K562 (cell line): ENCODE data around the gene ULBP1. TPM values are rescaled to one million over a fixed set of nuclear protein-coding genes. Genes with fewer than 3 reads are reported as not detected.

Experiments used
- DDX20 ChIP-seq: fragments of 450-650 bp; IDR thresholded peaks from 2 replicates; pipeline ENCODE4 v1.6.1; 2016; ENCODE audit warnings: missing genetic modification characterization, low read depth, mild to moderate bottlenecking, missing compliant biosample characterization, moderate library complexity
- ETV6 ChIP-seq, 3 experiments: fragments of 150-350 bp in 1 of 3; sonication (generic) in 1 of 3; formaldehyde crosslinking in 1 of 3; IDR thresholded peaks; 2 replicates each; pipeline versions ENCODE4 v1.6.1 to v1.8.0; 2014 to 2022; ENCODE audit warnings: borderline replicate concordance in 2 of 3, low read depth in 2 of 3, antibody characterized with exemption in 1 of 3, low read length in 1 of 3, mild to moderate bottlenecking in 1 of 3, missing genetic modification reagents in 1 of 3
- HDAC6 ChIP-seq: IDR thresholded peaks from 2 replicates; pipeline ENCODE4 v1.6.1; 2012; ENCODE audit warnings: low read depth, mild to moderate bottlenecking, control low read depth, inconsistent platforms, low read length, moderate library complexity
- MXI1 ChIP-seq: IDR thresholded peaks from 2 replicates; pipeline ENCODE4 v1.6.1; 2011; ENCODE audit warnings: low read depth, mild to moderate bottlenecking, improper control_type of control experiment, low read length
- SNRNP70 ChIP-seq: fragments of 200-400 bp; formaldehyde crosslinking; optimal IDR thresholded peaks from 2 replicates; pipeline ENCODE3; 2017; ENCODE audit warnings: low read depth, low read length
- TFAP4 ChIP-seq: sonication (generic); formaldehyde crosslinking; IDR thresholded peaks from 2 replicates; pipeline ENCODE4 v1.8.0; 2022; ENCODE audit warnings: missing genetic modification reagents, mild to moderate bottlenecking, moderate library complexity, borderline replicate concordance
- TFE3 ChIP-seq: fragments of 450-650 bp; formaldehyde crosslinking; IDR thresholded peaks from 2 replicates; pipeline ENCODE4 v1.4.0; 2020; ENCODE audit warnings: mild to moderate bottlenecking, mixed read lengths
- VEZF1 ChIP-seq: fragments of 200-800 bp; sonication (Bioruptor generic); IDR thresholded peaks from 2 replicates; pipeline ENCODE4 v1.6.1; 2017; ENCODE audit warnings: missing genetic modification characterization, missing compliant biosample characterization
- ZNF12 ChIP-seq: sonication (generic); formaldehyde crosslinking; IDR thresholded peaks from 2 replicates; pipeline ENCODE4 v1.4.0; 2020; ENCODE audit warnings: mild to moderate bottlenecking, missing genetic modification reagents
- ZNF79 ChIP-seq: fragments of 250-450 bp; sonication (Bioruptor Pico); IDR thresholded peaks from 2 replicates; pipeline ENCODE4 v1.4.0; 2020; ENCODE audit warnings: low read depth, mild to moderate bottlenecking, moderate library complexity
- ZSCAN32 ChIP-seq: fragments of 450-650 bp; formaldehyde crosslinking; IDR thresholded peaks from 2 replicates; pipeline ENCODE4 v1.4.0; 2020; ENCODE audit warnings: mild to moderate bottlenecking, moderate library complexity
- polyA plus RNA-seq, 8 experiments: library from polyadenylated mRNA; depleted of rRNA in 4 of 8; stranded (reverse) in 5 of 8; unstranded in 3 of 8; fragments of >200 nt; fragmentation: Nextera tagmentation in 2 of 8; fragmentation: Illumina TruSeq in 1 of 8; extraction: Ambion mirVana in 2 of 8; extraction: Trizol in 1 of 8; gene quantifications; 2 replicates each; pipeline versions ENCODE4 v1.2.1 to v1.2.3, GENCODE V29; 2011 to 2014; ENCODE audit warnings: inconsistent platforms in 1 of 8, missing spikeins in 1 of 8
- total RNA-seq, 7 experiments: library from RNA; depleted of rRNA in 6 of 7; stranded (reverse); fragments of >200 nt in 6 of 7; fragmentation: Illumina TruSeq in 2 of 7; extraction: Trizol in 2 of 7; gene quantifications; 2 replicates each; pipeline versions ENCODE4 v1.2.1 to v1.2.3, GENCODE V29; 2011 to 2021; ENCODE audit warnings: low replicate concordance in 1 of 7
- TF ChIP-seq, protein P1 (sequence below): fragments of 250-450 bp; sonication (Bioruptor Pico); IDR thresholded peaks from 2 replicates; pipeline ENCODE4 v1.4.0; 2020
- TF ChIP-seq, protein P2 (sequence below): fragments of 450-650 bp; conservative IDR thresholded peaks from 2 replicates; pipeline ENCODE4 v1.6.1; 2016; ENCODE audit warnings: missing genetic modification characterization, low read depth, mild to moderate bottlenecking, control low read depth, missing compliant biosample characterization

The ULBP1 gene
- total and polyA plus RNA-seq, 9 of the 15 experiments (the other 6 are each of a cell fraction or from before 2014, with no cell fraction given), result 0.33 to 6.0 (median 2.5) TPM

GRCh38 chr6:150004783-150005717, 41.3 kb downstream of the ULBP1 start (continued):
- TF ChIP-seq, protein P1, sequence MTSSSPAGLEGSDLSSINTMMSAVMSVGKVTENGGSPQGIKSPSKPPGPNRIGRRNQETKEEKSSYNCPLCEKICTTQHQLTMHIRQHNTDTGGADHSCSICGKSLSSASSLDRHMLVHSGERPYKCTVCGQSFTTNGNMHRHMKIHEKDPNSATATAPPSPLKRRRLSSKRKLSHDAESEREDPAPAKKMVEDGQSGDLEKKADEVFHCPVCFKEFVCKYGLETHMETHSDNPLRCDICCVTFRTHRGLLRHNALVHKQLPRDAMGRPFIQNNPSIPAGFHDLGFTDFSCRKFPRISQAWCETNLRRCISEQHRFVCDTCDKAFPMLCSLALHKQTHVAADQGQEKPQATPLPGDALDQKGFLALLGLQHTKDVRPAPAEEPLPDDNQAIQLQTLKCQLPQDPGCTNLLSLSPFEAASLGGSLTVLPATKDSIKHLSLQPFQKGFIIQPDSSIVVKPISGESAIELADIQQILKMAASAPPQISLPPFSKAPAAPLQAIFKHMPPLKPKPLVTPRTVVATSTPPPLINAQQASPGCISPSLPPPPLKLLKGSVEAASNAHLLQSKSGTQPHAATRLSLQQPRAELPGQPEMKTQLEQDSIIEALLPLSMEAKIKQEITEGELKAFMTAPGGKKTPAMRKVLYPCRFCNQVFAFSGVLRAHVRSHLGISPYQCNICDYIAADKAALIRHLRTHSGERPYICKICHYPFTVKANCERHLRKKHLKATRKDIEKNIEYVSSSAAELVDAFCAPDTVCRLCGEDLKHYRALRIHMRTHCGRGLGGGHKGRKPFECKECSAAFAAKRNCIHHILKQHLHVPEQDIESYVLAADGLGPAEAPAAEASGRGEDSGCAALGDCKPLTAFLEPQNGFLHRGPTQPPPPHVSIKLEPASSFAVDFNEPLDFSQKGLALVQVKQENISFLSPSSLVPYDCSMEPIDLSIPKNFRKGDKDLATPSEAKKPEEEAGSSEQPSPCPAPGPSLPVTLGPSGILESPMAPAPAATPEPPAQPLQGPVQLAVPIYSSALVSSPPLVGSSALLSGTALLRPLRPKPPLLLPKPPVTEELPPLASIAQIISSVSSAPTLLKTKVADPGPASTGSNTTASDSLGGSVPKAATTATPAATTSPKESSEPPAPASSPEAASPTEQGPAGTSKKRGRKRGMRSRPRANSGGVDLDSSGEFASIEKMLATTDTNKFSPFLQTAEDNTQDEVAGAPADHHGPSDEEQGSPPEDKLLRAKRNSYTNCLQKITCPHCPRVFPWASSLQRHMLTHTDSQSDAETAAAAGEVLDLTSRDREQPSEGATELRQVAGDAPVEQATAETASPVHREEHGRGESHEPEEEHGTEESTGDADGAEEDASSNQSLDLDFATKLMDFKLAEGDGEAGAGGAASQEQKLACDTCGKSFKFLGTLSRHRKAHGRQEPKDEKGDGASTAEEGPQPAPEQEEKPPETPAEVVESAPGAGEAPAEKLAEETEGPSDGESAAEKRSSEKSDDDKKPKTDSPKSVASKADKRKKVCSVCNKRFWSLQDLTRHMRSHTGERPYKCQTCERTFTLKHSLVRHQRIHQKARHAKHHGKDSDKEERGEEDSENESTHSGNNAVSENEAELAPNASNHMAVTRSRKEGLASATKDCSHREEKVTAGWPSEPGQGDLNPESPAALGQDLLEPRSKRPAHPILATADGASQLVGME (CRISPR knock-in tag), result 0 out of 2 replicates have a peak, but pooled peaks have one; percentile 37
- peak; percentile 100 for TF ChIP-seq TFE3 (CRISPR knock-in tag)
- TF ChIP-seq ZNF79 (CRISPR knock-in tag), result no peak
- TF ChIP-seq HDAC6, result no peak
- no peak for TF ChIP-seq ZNF12 (CRISPR knock-in tag)
- TF ChIP-seq, protein P2, sequence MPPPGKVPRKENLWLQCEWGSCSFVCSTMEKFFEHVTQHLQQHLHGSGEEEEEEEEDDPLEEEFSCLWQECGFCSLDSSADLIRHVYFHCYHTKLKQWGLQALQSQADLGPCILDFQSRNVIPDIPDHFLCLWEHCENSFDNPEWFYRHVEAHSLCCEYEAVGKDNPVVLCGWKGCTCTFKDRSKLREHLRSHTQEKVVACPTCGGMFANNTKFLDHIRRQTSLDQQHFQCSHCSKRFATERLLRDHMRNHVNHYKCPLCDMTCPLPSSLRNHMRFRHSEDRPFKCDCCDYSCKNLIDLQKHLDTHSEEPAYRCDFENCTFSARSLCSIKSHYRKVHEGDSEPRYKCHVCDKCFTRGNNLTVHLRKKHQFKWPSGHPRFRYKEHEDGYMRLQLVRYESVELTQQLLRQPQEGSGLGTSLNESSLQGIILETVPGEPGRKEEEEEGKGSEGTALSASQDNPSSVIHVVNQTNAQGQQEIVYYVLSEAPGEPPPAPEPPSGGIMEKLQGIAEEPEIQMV (tag), result no peak
- no peak for TF ChIP-seq ZSCAN32 (CRISPR knock-in tag)
- TF ChIP-seq ETV6 (IDR thresholded peaks at IDR 0.05; ENCODE audit: borderline replicate concordance in 1 of 2, low read depth in 2 of 2, low read length in 1 of 2), result no peak
- no peak for TF ChIP-seq ETV6 (CRISPR knock-in tag; IDR thresholded peaks at IDR 0.05; ENCODE audit: borderline replicate concordance)
- peak; percentile 70; the same call in 1 of the 2 replicates for TF ChIP-seq TFAP4 (CRISPR knock-in tag)
- TF ChIP-seq MXI1, result peak; percentile 82
- peak; percentile 91 for TF ChIP-seq VEZF1 (CRISPR knock-in tag)
- no peak for TF ChIP-seq SNRNP70
- no peak for TF ChIP-seq DDX20 (tag)
